Thyroid gland (tissue), 4 donors: ENCODE results near the gene MMP11. TPM values are rescaled to one million over a fixed set of nuclear protein-coding genes. Genes with fewer than 3 reads are reported as not detected.

Source experiments
- DNase-seq, 2 donors: peaks; one replicate each; pipeline ENCODE4 v3.0.0-alpha.2; 2019
- H3K27ac ChIP-seq, 3 donors: fragments of 200-600 bp; sonication (generic); 1 replicate in 2 of 3; 2 replicates in 1 of 3; pipeline ENCODE4 v1.5.1; 2016 to 2019; ENCODE audit warnings: mild to moderate bottlenecking in 1 of 3, moderate library complexity in 1 of 3
- H3K27me3 ChIP-seq: fragments of 200-600 bp; sonication (generic); one replicate; pipeline ENCODE4 v1.5.1; 2019
- H3K36me3 ChIP-seq, 2 donors: fragments of 200-600 bp; sonication (generic); one replicate each; pipeline ENCODE4 v1.5.1; 2016 to 2019
- H3K4me1 ChIP-seq, 2 donors: fragments of 200-600 bp; sonication (generic); one replicate each; pipeline ENCODE4 v1.5.1; 2017 to 2019
- H3K4me3 ChIP-seq, 3 donors: fragments of 200-600 bp; sonication (generic); replicated peaks in 1 of 3; 1 replicate in 2 of 3; 2 replicates in 1 of 3; pipeline ENCODE4 v1.5.1; 2016; ENCODE audit warnings: mild to moderate bottlenecking in 1 of 3
- H3K9me3 ChIP-seq: fragments of 200-600 bp; sonication (generic); one replicate; pipeline ENCODE4 v1.5.1; 2017
- POLR2A ChIP-seq, 2 donors: fragments of 450-650 bp; IDR thresholded peaks; one replicate each; pipeline ENCODE4 v1.6.1; 2017; ENCODE audit warnings: antibody characterized with exemption in 2 of 2, mild to moderate bottlenecking in 2 of 2, moderate library complexity in 1 of 2
- WGBS, 2 donors: methylation state at CpG; one replicate each; pipeline ENCODE4 v1.1.5; 2017; 5-methylcytosine and 5-hydroxymethylcytosine counted together
- intact Hi-C: fragments of 100-400 bp; cut with DNase I; formaldehyde crosslinking; loops from one replicate; pipeline ENCODE4 v1.15.1; 2023
- total RNA-seq, 4 donors: library from RNA; depleted of rRNA; stranded (reverse); fragments of >200 nt; gene quantifications; one replicate each; pipeline ENCODE4 v1.2.3, GENCODE V29; 2016
- TF ChIP-seq, protein P1 (sequence below), 6 experiments: fragments of 200-600 bp in 3 of 6; fragments of 450-650 bp in 3 of 6; sonication (generic) in 3 of 6; IDR thresholded peaks; one replicate each; pipeline ENCODE4 v1.5.1; 2016 to 2019; ENCODE audit warnings: antibody characterized with exemption in 6 of 6, mild to moderate bottlenecking in 2 of 6, inconsistent platforms in 1 of 6, moderate library complexity in 1 of 6

Gene MMP11
- total RNA-seq, 4 donors from 2014 or later, result 0.38 to 2.3 (median 1.7) TPM

DNA sequence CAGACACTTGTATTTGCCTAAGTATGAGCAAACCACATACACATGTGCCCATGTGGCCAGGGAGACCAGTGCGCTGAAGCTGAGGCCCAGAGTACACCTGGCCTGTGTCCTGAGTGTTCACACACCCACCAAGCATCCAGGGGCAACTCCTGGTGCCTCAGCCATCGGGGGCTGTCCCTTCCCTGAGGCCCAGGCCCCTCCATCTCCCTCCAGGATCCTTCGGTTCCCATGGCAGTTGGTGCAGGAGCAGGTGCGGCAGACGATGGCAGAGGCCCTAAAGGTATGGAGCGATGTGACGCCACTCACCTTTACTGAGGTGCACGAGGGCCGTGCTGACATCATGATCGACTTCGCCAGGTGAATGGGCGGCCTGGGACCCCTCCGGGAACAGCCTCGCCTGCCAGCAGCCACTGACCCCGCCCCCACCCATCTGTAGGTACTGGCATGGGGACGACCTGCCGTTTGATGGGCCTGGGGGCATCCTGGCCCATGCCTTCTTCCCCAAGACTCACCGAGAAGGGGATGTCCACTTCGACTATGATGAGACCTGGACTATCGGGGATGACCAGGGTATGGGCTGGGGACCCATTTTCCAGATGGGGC, 7.6 kb downstream of the MMP11 start:
- Histone ChIP-seq H3K36me3 (no peaks in the 10 kb centered on the region), H3K4me3 (no peak overlapping the region), H3K27me3 (no peaks in the 10 kb centered on the region), H3K9me3 (no peaks in the 10 kb centered on the region), H3K27ac (no peak overlapping the region), H3K4me1 (no peaks in the 10 kb centered on the region)
- no peak for DNase-seq
- intact Hi-C loops, result no loop called here
- 85 to 93% methylated on average over 16 to 17 of the region's 20 CpGs for WGBS, 2 donors
- no peak for TF ChIP-seq POLR2A (IDR thresholded peaks at IDR 0.05)
- TF ChIP-seq, protein P1, sequence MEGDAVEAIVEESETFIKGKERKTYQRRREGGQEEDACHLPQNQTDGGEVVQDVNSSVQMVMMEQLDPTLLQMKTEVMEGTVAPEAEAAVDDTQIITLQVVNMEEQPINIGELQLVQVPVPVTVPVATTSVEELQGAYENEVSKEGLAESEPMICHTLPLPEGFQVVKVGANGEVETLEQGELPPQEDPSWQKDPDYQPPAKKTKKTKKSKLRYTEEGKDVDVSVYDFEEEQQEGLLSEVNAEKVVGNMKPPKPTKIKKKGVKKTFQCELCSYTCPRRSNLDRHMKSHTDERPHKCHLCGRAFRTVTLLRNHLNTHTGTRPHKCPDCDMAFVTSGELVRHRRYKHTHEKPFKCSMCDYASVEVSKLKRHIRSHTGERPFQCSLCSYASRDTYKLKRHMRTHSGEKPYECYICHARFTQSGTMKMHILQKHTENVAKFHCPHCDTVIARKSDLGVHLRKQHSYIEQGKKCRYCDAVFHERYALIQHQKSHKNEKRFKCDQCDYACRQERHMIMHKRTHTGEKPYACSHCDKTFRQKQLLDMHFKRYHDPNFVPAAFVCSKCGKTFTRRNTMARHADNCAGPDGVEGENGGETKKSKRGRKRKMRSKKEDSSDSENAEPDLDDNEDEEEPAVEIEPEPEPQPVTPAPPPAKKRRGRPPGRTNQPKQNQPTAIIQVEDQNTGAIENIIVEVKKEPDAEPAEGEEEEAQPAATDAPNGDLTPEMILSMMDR (IDR thresholded peaks at IDR 0.05), result no peak

DNA sequence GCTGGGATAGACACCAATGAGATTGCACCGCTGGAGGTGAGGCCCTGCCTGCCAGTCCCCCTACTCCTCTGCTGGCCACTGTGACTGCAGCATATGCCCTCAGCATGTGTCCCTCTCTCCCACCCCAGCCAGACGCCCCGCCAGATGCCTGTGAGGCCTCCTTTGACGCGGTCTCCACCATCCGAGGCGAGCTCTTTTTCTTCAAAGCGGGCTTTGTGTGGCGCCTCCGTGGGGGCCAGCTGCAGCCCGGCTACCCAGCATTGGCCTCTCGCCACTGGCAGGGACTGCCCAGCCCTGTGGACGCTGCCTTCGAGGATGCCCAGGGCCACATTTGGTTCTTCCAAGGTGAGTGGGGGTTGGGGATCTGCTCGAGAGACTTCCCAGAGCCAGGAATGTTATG, 8.4 kb downstream of the MMP11 start:
- no peaks in the 10 kb centered on the region for H3K36me3 ChIP-seq
- TF ChIP-seq, protein P1 (IDR thresholded peaks at IDR 0.05), result no peak
- no peak for TF ChIP-seq POLR2A (IDR thresholded peaks at IDR 0.05)
- no peak overlapping the region for H3K27ac ChIP-seq
- no peaks in the 10 kb centered on the region for H3K4me1 ChIP-seq
- no peaks in the 10 kb centered on the region for H3K9me3 ChIP-seq
- intact Hi-C loops, result no loop called here
- H3K4me3 ChIP-seq, result no peak overlapping the region
- DNase-seq, result no peak
- 81 to 93% methylated on average over 14 to 15 of the region's 15 CpGs for WGBS, 2 donors
- H3K27me3 ChIP-seq, result no peaks in the 10 kb centered on the region

DNA sequence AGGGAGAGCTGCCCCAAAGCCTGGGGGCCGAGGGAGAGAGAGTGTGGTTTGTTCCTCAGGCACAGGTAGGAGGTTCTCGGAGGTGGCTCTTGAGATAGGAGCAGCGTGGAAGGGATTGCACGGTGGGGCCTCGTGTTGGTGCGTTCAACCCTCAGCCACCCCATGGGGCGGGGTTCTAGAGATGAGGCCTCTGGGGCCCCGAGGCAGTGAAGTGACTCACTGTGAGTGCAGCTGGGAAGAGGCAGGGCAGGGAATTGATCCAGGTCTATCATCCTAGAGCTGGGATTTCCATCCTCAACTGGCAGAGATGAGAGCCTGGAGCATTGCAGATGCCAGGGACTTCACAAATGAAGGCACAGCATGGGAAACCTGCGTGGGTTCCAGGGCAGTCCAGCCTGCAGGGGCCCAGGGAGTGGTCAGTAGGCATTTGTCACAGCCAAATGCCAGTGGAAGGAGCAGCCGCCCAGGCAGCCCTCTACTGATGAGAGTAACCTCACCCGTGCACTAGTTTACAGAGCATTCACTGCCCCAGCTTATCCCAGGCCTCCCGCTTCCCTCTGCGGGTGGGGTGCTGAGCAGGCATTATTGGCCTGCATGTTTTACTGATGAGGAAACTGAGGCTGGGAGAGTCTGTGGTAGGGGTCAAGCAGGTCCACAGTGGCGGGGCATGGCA, 9.0 kb downstream of the MMP11 start:
- H3K27ac ChIP-seq, result no peak overlapping the region
- peaks cover 5% of the 10 kb centered on the region in 2 donors for H3K4me1 ChIP-seq
- intact Hi-C loops, result no loop called here
- TF ChIP-seq POLR2A (IDR thresholded peaks at IDR 0.05), result no peak
- TF ChIP-seq, protein P1 (IDR thresholded peaks at IDR 0.05), result no peak
- H3K4me3 ChIP-seq, result no peak overlapping the region
- no peaks in the 10 kb centered on the region for H3K9me3 ChIP-seq
- no peaks in the 10 kb centered on the region for H3K36me3 ChIP-seq
- no peak for DNase-seq
- WGBS, 2 donors, result 72 to 74% methylated on average over 9 to 14 of the region's 14 CpGs
- no peaks in the 10 kb centered on the region for H3K27me3 ChIP-seq

DNA sequence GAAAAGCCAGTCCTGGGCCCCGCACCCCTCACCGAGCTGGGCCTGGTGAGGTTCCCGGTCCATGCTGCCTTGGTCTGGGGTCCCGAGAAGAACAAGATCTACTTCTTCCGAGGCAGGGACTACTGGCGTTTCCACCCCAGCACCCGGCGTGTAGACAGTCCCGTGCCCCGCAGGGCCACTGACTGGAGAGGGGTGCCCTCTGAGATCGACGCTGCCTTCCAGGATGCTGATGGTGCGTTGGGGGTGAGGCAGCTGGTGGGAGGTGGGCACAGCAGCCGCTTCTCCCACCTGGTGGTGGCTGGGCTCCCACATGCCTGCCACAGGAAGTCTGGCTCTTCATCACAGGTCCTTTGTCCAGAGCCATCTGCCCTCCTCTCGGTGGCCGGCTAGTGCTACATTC, 9.6 kb downstream of the MMP11 start:
- whole genome bisulfite sequencing, 2 donors, result 91 to 94% methylated on average over 3 to 16 of the region's 16 CpGs
- no peak for DNase-seq
- TF ChIP-seq, protein P1 (IDR thresholded peaks at IDR 0.05), result no peak
- TF ChIP-seq POLR2A (IDR thresholded peaks at IDR 0.05), result no peak
- H3K4me3 ChIP-seq, result no peak overlapping the region
- peaks cover 5 to 6% of the 10 kb centered on the region in 2 donors for H3K4me1 ChIP-seq
- H3K27me3 ChIP-seq, result no peaks in the 10 kb centered on the region
- no peaks in the 10 kb centered on the region for H3K36me3 ChIP-seq
- no peaks in the 10 kb centered on the region for H3K9me3 ChIP-seq
- no peak overlapping the region for H3K27ac ChIP-seq
- intact Hi-C loops, result no loop called here

DNA sequence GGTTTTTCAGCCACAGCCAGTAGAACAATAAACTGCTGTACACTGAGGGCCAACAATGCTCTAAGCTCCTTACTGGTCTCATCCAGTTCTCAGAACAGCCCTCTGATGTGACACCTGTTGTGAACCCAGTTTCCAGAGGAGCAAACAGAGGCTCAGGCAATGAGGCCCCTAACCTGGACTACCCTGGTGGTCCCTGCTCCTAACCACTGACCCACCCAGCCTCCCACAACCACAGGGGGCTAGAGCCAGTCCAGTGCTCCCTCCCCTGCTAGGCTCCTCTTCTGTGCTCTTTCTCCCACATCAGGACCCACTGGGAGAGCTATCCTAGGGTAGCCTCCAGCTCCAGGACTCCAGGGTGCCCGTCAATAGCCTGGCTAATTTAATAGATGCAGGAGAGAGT, 10.1 kb downstream of the MMP11 start:
- intact Hi-C loops, result no loop called here
- TF ChIP-seq, protein P1 (IDR thresholded peaks at IDR 0.05), result no peak
- TF ChIP-seq POLR2A (IDR thresholded peaks at IDR 0.05), result no peak
- WGBS, 2 donors, result 100% methylated on average over 1 of the region's 1 CpG

More for the DNA sequence above, 10.1 kb downstream of the MMP11 start:
- Histone ChIP-seq H3K27ac (no peak overlapping the region), H3K36me3 (no peaks in the 10 kb centered on the region), H3K4me1 (peaks cover 6 to 7% of the 10 kb centered on the region in 2 donors), H3K27me3 (no peaks in the 10 kb centered on the region), H3K9me3 (no peaks in the 10 kb centered on the region), H3K4me3 (no peak overlapping the region)
- DNase-seq, result no peak
